ENCODE results near the gene MYO1A. TPM values are rescaled to one million over a fixed set of nuclear protein-coding genes. Genes with fewer than 3 reads are reported as not detected.

MYO1A gene
- total and polyA plus RNA-seq, 5 donors = 0.02 to 0.43 (median 0.32) TPM; not detected in 1

- WGBS = 67% methylated on average over 4 of the region's 4 CpGs
- Histone ChIP-seq H3K4me1 (ENCODE audit: control insufficient read depth, insufficient read depth, low read length) (no peaks in the 10 kb centered on the region), H3K9me3 (ENCODE audit: control insufficient read depth, low read length) (no peaks in the 10 kb centered on the region), H3K4me3 (ENCODE audit: low read length) (no peak overlapping the region), H3K27ac (ENCODE audit: low read length) (no peak overlapping the region), H3K27me3 (ENCODE audit: control insufficient read depth, insufficient read depth) (no peaks in the 10 kb centered on the region)
- DNase-seq = no peak
- intact Hi-C loops (cut with DNase I) = loop anchor here in 1 of 4 donors (5.0 to 10.0 kb wide), 2 partner anchors 47 to 104 kb away; partner anchors contain the start of gene STAT6
- ATAC-seq = no peak
Observed at GRCh38 chr12:57010627-57011247, 39.2 kb downstream of the MYO1A start.

GRCh38 chr12:57009949-57010626 lies 39.8 kb downstream of the MYO1A start:
- Histone ChIP-seq H3K27ac (ENCODE audit: low read length) (no peak overlapping the region), H3K4me3 (ENCODE audit: low read length) (no peak overlapping the region), H3K27me3 (ENCODE audit: control insufficient read depth, insufficient read depth) (no peaks in the 10 kb centered on the region), H3K4me1 (ENCODE audit: control insufficient read depth, insufficient read depth, low read length) (peaks cover 2% of the 10 kb centered on the region), H3K9me3 (ENCODE audit: control insufficient read depth, low read length) (no peaks in the 10 kb centered on the region)
- intact Hi-C loops (cut with DNase I) = loop anchor here in 2 of 4 donors (5.0 to 10.0 kb wide), 3 partner anchors 47 to 105 kb away; partner anchors contain the start of gene STAT6 (in 1 of the 2)
- 91% methylated on average over 5 of the region's 5 CpGs for WGBS
- ATAC-seq = no peak
- no peak for DNase-seq

GRCh38 chr12:57008178-57008577 lies 41.8 kb downstream of the MYO1A start:
- ATAC-seq (peak in 1 of 2 donors; percentile 38), DNase-seq (no peak)
- Histone ChIP-seq H3K4me3 (ENCODE audit: low read length) (no peak overlapping the region), H3K27ac (ENCODE audit: low read length) (no peak overlapping the region), H3K27me3 (ENCODE audit: control insufficient read depth, insufficient read depth) (no peaks in the 10 kb centered on the region), H3K9me3 (ENCODE audit: control insufficient read depth, low read length) (no peaks in the 10 kb centered on the region), H3K4me1 (ENCODE audit: control insufficient read depth, insufficient read depth, low read length) (peaks cover 2% of the 10 kb centered on the region)
- intact Hi-C loops (cut with DNase I) = loop anchor here in 1 of 4 donors (5.0 kb wide), 1 partner anchor 54 kb away; no protein-coding TSS in a partner anchor

- no peaks in the 10 kb centered on the region for H3K9me3 ChIP-seq (ENCODE audit: control insufficient read depth, low read length)
- H3K27ac ChIP-seq (ENCODE audit: low read length) = no peak overlapping the region
- H3K4me1 ChIP-seq (ENCODE audit: control insufficient read depth, insufficient read depth, low read length) = peaks cover 2% of the 10 kb centered on the region
- H3K4me3 ChIP-seq (ENCODE audit: low read length) = peak overlapping the region; percentile 93
- no peaks in the 10 kb centered on the region for H3K27me3 ChIP-seq (ENCODE audit: control insufficient read depth, insufficient read depth)
- intact Hi-C loops (cut with DNase I) = loop anchor here in 1 of 4 donors (5.0 kb wide), 1 partner anchor 55 kb away; no protein-coding TSS in a partner anchor
- 63% methylated on average over 10 of the region's 10 CpGs for WGBS
- ATAC-seq = no peak
- no peak for DNase-seq
Observed at GRCh38 chr12:57006809-57007475, 43.0 kb downstream of the MYO1A start.

DNA sequence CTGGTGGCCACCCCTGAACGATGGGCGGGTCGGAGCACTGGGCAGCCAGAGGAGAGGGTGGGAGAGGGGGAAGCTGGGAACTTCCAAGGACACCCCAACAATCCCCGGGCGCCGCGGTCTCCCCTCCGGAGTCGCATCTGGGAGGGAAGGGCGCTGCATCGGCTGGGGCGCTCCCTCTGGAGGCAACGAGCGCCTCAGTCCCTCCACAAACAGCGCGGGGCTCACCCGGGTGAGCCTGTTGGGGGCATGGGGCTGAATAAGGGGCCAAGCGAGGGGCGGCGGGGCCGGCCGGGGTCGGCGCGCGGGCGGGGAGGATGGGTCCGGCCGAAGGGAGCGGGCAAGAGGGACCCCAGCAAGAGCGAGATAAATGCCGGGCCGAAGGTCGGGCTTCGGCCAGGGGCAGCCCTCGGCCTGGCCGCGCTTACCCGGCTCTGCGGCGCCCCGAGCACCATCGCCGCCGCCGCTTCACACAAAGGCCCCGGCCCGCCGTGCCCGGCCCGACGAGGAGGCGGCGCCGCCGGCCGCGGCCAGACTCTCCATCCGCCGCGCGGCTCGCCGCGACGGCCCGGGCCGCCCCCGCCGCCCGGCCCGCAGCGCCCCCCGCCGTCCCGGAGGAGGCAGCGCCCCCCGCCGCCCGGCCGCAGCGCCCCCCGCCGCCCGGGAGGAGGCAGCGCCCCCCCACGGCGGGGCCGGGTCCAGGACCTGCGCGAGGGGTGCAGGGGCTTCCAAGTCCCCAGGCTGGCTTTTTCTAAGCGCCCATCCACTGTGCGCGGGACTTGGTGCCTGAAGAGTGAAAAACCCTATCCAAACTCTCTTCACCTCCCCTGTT lies 43.7 kb downstream of the MYO1A start, which contains the start of gene ZBTB39:
ZBTB39 (minus strand) TSS at position 567 of the 829 bp plus-strand sequence. CDS start 1,629 bp downstream, outside the sequence.
- intact Hi-C loops (cut with DNase I) = loop anchor here in 1 of 4 donors (5.0 kb wide), 1 partner anchor 56 kb away; no protein-coding TSS in a partner anchor
- Histone ChIP-seq H3K4me1 (ENCODE audit: control insufficient read depth, insufficient read depth, low read length) (peaks cover 3% of the 10 kb centered on the region), H3K27ac (ENCODE audit: low read length) (peak within 1 kb of the TSS; percentile 68), H3K9me3 (ENCODE audit: control insufficient read depth, low read length) (no peaks in the 10 kb centered on the region), H3K4me3 (ENCODE audit: low read length) (peak within 1 kb of the TSS; percentile 93), H3K27me3 (ENCODE audit: control insufficient read depth, insufficient read depth) (no peaks in the 10 kb centered on the region)
- under 1% methylated on average over 94 of the region's 94 CpGs for WGBS
- peak; percentile 76 to 78 for ATAC-seq
- peak; percentile 56 to 88 (median 85) for DNase-seq

- H3K9me3 ChIP-seq (ENCODE audit: control insufficient read depth, low read length) = no peaks in the 10 kb centered on the region
- peaks cover 3% of the 10 kb centered on the region for H3K4me1 ChIP-seq (ENCODE audit: control insufficient read depth, insufficient read depth, low read length)
- H3K27me3 ChIP-seq (ENCODE audit: control insufficient read depth, insufficient read depth) = no peaks in the 10 kb centered on the region
- intact Hi-C loops (cut with DNase I) = loop anchor here in 2 of 4 donors (5.0 kb wide), 2 partner anchors 58 to 247 kb away; no protein-coding TSS in a partner anchor
- no peak overlapping the region for H3K4me3 ChIP-seq (ENCODE audit: low read length)
- ATAC-seq (no peak), DNase-seq (no peak)
- WGBS = 77% methylated on average over 6 of the region's 6 CpGs
- no peak overlapping the region for H3K27ac ChIP-seq (ENCODE audit: low read length)
Observed at GRCh38 chr12:57004651-57005050, 45.3 kb downstream of the MYO1A start.

DNA sequence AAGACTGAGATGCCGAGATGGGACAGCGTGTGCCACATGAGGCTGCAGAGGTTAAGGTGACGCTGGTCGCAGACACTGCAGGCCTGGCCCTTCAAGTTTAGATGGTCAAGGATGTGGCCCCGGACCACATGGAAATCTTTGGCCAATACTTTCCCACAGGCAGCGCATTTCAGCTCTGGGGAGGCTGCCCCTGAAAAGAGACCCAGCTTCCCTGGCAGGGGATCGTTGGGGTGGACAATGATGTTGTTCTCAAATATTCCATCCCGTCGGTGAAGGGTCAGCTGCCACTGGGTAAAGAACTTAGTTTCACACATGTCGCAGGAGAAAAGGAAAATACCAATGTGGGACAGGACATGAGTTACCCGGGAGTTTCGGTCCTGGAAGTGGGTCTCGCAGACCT lies 46.5 kb downstream of the MYO1A start:
- ATAC-seq (no peak), DNase-seq (no peak)
- intact Hi-C loops (cut with DNase I) = loop anchor here in 2 of 4 donors (5.0 kb wide), 1 partner anchor 246 kb away; no protein-coding TSS in a partner anchor

GRCh38 chr12:57001448-57001906 lies 48.5 kb downstream of the MYO1A start:
- ATAC-seq (peak; percentile 51 to 56), DNase-seq (peak; percentile 67 to 84 (median 82))
- Histone ChIP-seq H3K9me3 (ENCODE audit: control insufficient read depth, low read length) (no peaks in the 10 kb centered on the region), H3K4me3 (ENCODE audit: low read length) (no peak overlapping the region), H3K27me3 (ENCODE audit: control insufficient read depth, insufficient read depth) (no peaks in the 10 kb centered on the region), H3K4me1 (ENCODE audit: control insufficient read depth, insufficient read depth, low read length) (peaks cover 3% of the 10 kb centered on the region), H3K27ac (ENCODE audit: low read length) (no peak overlapping the region)
- WGBS = 30% methylated on average over 13 of the region's 13 CpGs
- intact Hi-C loops (cut with DNase I) = loop anchor here in 2 of 4 donors (5.0 kb wide), 1 partner anchor 244 kb away; no protein-coding TSS in a partner anchor

More for the DNA sequence above, 46.5 kb downstream of the MYO1A start:
- peaks cover 3% of the 10 kb centered on the region for H3K4me1 ChIP-seq (ENCODE audit: control insufficient read depth, insufficient read depth, low read length)
- no peak overlapping the region for H3K27ac ChIP-seq (ENCODE audit: low read length)
- WGBS = 91% methylated on average over 13 of the region's 13 CpGs
- no peaks in the 10 kb centered on the region for H3K27me3 ChIP-seq (ENCODE audit: control insufficient read depth, insufficient read depth)
- H3K4me3 ChIP-seq (ENCODE audit: low read length) = no peak overlapping the region
- H3K9me3 ChIP-seq (ENCODE audit: control insufficient read depth, low read length) = no peaks in the 10 kb centered on the region

- H3K9me3 ChIP-seq (ENCODE audit: control insufficient read depth, low read length) = no peaks in the 10 kb centered on the region
- H3K4me3 ChIP-seq (ENCODE audit: low read length) = no peak overlapping the region
- intact Hi-C loops (cut with DNase I) = loop anchor here in 2 of 4 donors (5.0 kb wide), 1 partner anchor 243 kb away; no protein-coding TSS in a partner anchor
- DNase-seq (no peak), ATAC-seq (no peak)
- peaks cover 2% of the 10 kb centered on the region for H3K4me1 ChIP-seq (ENCODE audit: control insufficient read depth, insufficient read depth, low read length)
- H3K27me3 ChIP-seq (ENCODE audit: control insufficient read depth, insufficient read depth) = no peaks in the 10 kb centered on the region
- WGBS = 63% methylated on average over 1 of the region's 1 CpG
- H3K27ac ChIP-seq (ENCODE audit: low read length) = no peak overlapping the region
Observed at GRCh38 chr12:57000393-57000792, 49.5 kb downstream of the MYO1A start.

DNA sequence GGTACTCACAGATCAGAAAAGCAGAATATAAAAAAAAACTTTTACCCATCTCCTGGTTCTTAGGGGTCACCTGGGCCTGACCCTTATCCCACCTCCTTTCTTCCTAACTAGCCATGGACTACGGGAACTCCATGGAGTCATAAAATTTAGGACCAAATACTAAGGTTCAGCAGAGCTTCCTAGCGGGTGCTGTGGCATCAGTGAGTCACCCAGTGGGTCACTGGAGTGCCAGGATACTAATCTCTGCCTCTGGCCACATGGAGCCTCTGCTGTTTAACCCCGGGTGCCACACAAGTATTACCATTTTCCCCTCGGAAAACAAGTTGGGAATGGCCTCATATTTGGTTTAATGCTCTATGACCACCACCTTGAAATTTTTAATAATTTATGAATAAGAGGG lies 50.5 kb downstream of the MYO1A start:
- Histone ChIP-seq H3K27me3 (ENCODE audit: control insufficient read depth, insufficient read depth) (no peaks in the 10 kb centered on the region), H3K27ac (ENCODE audit: low read length) (no peak overlapping the region), H3K9me3 (ENCODE audit: control insufficient read depth, low read length) (no peaks in the 10 kb centered on the region), H3K4me3 (ENCODE audit: low read length) (no peak overlapping the region), H3K4me1 (ENCODE audit: control insufficient read depth, insufficient read depth, low read length) (peaks cover 2% of the 10 kb centered on the region)
- DNase-seq (no peak), ATAC-seq (no peak)
- intact Hi-C loops (cut with DNase I) = loop anchor here in 1 of 4 donors (10.0 kb wide), 1 partner anchor 235 kb away; the partner anchor contains the start of gene HSD17B6
- WGBS = 86% methylated on average over 4 of the region's 4 CpGs

Measured in right cardiac atrium (tissue), 5 donors.